ENCODE data around the gene HIC1.

DNA sequence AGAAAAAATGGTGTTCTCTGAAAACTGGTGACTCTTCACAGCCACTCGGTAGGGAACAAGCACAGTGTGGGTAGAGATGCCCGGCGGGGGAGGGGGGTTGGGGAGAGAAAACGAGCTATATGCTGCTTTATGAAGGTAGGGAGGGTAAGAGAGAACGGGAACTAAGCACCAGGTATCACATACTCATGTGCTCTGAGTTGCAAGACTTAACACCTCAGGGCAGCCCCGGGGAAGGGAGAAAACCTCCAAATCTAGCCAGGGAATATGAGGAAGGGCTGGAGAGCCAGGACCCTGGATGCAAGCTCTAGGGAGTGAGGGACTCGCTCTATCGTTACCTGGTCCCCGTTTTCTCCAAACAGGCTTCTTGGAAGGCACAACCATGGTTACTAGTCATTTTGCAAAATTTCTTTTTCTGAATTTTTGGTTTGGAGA is 35.3 kb downstream of the HIC1 start:
- TF ChIP-seq, protein P1, sequence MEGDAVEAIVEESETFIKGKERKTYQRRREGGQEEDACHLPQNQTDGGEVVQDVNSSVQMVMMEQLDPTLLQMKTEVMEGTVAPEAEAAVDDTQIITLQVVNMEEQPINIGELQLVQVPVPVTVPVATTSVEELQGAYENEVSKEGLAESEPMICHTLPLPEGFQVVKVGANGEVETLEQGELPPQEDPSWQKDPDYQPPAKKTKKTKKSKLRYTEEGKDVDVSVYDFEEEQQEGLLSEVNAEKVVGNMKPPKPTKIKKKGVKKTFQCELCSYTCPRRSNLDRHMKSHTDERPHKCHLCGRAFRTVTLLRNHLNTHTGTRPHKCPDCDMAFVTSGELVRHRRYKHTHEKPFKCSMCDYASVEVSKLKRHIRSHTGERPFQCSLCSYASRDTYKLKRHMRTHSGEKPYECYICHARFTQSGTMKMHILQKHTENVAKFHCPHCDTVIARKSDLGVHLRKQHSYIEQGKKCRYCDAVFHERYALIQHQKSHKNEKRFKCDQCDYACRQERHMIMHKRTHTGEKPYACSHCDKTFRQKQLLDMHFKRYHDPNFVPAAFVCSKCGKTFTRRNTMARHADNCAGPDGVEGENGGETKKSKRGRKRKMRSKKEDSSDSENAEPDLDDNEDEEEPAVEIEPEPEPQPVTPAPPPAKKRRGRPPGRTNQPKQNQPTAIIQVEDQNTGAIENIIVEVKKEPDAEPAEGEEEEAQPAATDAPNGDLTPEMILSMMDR (conservative IDR thresholded peaks at IDR 0.05): no peak
- TF ChIP-seq ZFX (IDR thresholded peaks at IDR 0.05): no peak
